GM12878 (cell line): Measurements from ENCODE around the gene POMP. TPM values are rescaled to one million over a fixed set of nuclear protein-coding genes. Genes with fewer than 3 reads are reported as not detected.

Source experiments
- ATAC-seq: fragments of 200-7000 bp; cut with Tn5 transposase; 3 replicates; pipeline ENCODE4 v1.9.1; 2020; ENCODE audit warnings: mild to moderate bottlenecking, moderate library complexity
- BruUV-seq: library from RNA; stranded (reverse); fragments of 400-500 nt; replicated peaks from 2 replicates; lab custom pipeline; 2021; lab: Mats Ljungman, UMichigan
- CTCF ChIA-PET: fragments of 300-600 bp; sonication (Branson Sonifier 250); formaldehyde crosslinking; extraction: SDS; loops from one replicate; lab custom pipeline; 2021; ENCODE audit warnings: inconsistent platforms; lab: Yijun Ruan, JAX
- POLR2A ChIA-PET: fragments of 350-600 bp; formaldehyde crosslinking; extraction: SDS; loops from one replicate; lab custom pipeline; 2021; ENCODE audit warnings: inconsistent platforms; lab: Charles Lee
- RAD21 ChIA-PET: fragments of 300-600 bp; sonication (Branson Sonifier 250); formaldehyde crosslinking; loops from one replicate; lab custom pipeline; 2023; ENCODE audit warnings: antibody characterized with exemption; ENCODE audit not compliant: unreplicated experiment; lab: Charles Lee
- SMC1A ChIA-PET: fragments of 300-600 bp; sonication (Branson Sonifier 250); formaldehyde crosslinking; loops from one replicate; lab custom pipeline; 2023; ENCODE audit not compliant: unreplicated experiment, uncharacterized antibody; lab: Charles Lee
- DNase-seq: peaks from one replicate; pipeline ENCODE4 v3.0.0-alpha.2; 2011; ENCODE audit warnings: low read depth, low spot score
- FAIRE-seq: peaks from 3 replicates; lab custom pipeline; 2011; peaks lifted over from hg19 to GRCh38; lab: Jason Lieb, UNC
- H2AFZ ChIP-seq: 2 replicates; pipeline ENCODE4 v1.6.0; 2011; ENCODE audit warnings: low read depth, low read length, control low read depth; ENCODE audit not compliant: control insufficient read depth
- H3K27ac ChIP-seq: 2 replicates; pipeline ENCODE4 v1.5.1; 2011; ENCODE audit warnings: control low read depth; ENCODE audit not compliant: control insufficient read depth, insufficient read depth
- H3K27me3 ChIP-seq, 2 experiments: replicated peaks in 1 of 2; 2 replicates each; pipeline versions ENCODE4 v1.6.0 to v1.6.1; 2011; ENCODE audit warnings: low read length in 1 of 2; ENCODE audit not compliant: control insufficient read depth in 2 of 2, insufficient read depth in 2 of 2
- H3K36me3 ChIP-seq, 2 experiments: 2 replicates each; pipeline ENCODE4 v1.5.1; 2011; ENCODE audit warnings: low read length in 1 of 2; ENCODE audit not compliant: control insufficient read depth in 2 of 2, insufficient read depth in 2 of 2
- H3K4me1 ChIP-seq: 2 replicates; pipeline ENCODE4 v1.6.1; 2011; ENCODE audit warnings: mild to moderate bottlenecking, low read length, moderate library complexity, mixed read lengths; ENCODE audit not compliant: control insufficient read depth, insufficient read depth
- H3K4me2 ChIP-seq: 2 replicates; pipeline ENCODE4 v1.6.0; 2011; ENCODE audit warnings: control low read depth; ENCODE audit not compliant: control insufficient read depth, insufficient read depth
- H3K4me3 ChIP-seq: fragments of 200-600 bp; sonication (generic); 2 replicates; pipeline ENCODE4 v1.5.1; 2016
- H3K79me2 ChIP-seq: 2 replicates; pipeline ENCODE4 v1.6.0; 2011; ENCODE audit warnings: low read length; ENCODE audit not compliant: control insufficient read depth, insufficient read depth
- H3K9ac ChIP-seq: 2 replicates; pipeline ENCODE4 v1.8.0; 2011; ENCODE audit warnings: low read length, control low read depth, mixed read lengths; ENCODE audit not compliant: control insufficient read depth, insufficient read depth
- H3K9me3 ChIP-seq: replicated peaks from 3 replicates; pipeline ENCODE4 v1.5.1; 2011; ENCODE audit warnings: mild to moderate bottlenecking, low read length; ENCODE audit not compliant: control insufficient read depth, insufficient read depth
- H4K20me1 ChIP-seq: 2 replicates; pipeline ENCODE4 v1.6.0; 2011; ENCODE audit not compliant: control insufficient read depth, insufficient read depth
- BACH1 ChIP-seq: fragments of 450-650 bp; IDR thresholded peaks from 2 replicates; pipeline ENCODE4 v1.6.1; 2017; ENCODE audit warnings: mild to moderate bottlenecking, borderline replicate concordance
- CBFB ChIP-seq: IDR thresholded peaks from 2 replicates; pipeline ENCODE4 v1.6.1; 2016; ENCODE audit warnings: antibody characterized with exemption, low read depth
- CBX3 ChIP-seq: fragments of 200-600 bp; sonication (generic); IDR thresholded peaks from 2 replicates; pipeline ENCODE4 v1.6.1; 2016; ENCODE audit warnings: low read depth, borderline replicate concordance
- EGR1 ChIP-seq, 2 experiments: IDR thresholded peaks; 1 replicate in 1 of 2; 2 replicates in 1 of 2; pipeline ENCODE4 v1.6.1; 2011 to 2012; ENCODE audit warnings: low read depth in 2 of 2, low read length in 2 of 2, borderline replicate concordance in 1 of 2, mild to moderate bottlenecking in 1 of 2, moderate library complexity in 1 of 2
- EP300 ChIP-seq, 2 experiments: fragments of 150-350 bp in 1 of 2; IDR thresholded peaks; 2 replicates each; pipeline ENCODE4 v1.6.1; 2011 to 2012; ENCODE audit warnings: low read depth in 2 of 2, low read length in 2 of 2, borderline replicate concordance in 1 of 2, improper control_type of control experiment in 1 of 2, inconsistent platforms in 1 of 2; ENCODE audit not compliant: control insufficient read depth in 1 of 2
- FOXK2 ChIP-seq: fragments of 450-650 bp; IDR thresholded peaks from 2 replicates; pipeline ENCODE4 v1.6.1; 2017; ENCODE audit warnings: mild to moderate bottlenecking, moderate library complexity
- KDM1A ChIP-seq: fragments of 200-600 bp; sonication (generic); IDR thresholded peaks from 2 replicates; pipeline ENCODE4 v1.6.1; 2016; ENCODE audit warnings: borderline replicate concordance
- KLF5 ChIP-seq: fragments of 450-650 bp; IDR thresholded peaks from 2 replicates; pipeline ENCODE4 v1.6.1; 2014; ENCODE audit warnings: mild to moderate bottlenecking; ENCODE audit not compliant: partially characterized antibody
- PAX8 ChIP-seq: fragments of 450-650 bp; IDR thresholded peaks from 2 replicates; pipeline ENCODE4 v1.6.1; 2017; ENCODE audit warnings: mild to moderate bottlenecking, moderate library complexity
- SRF ChIP-seq, 2 experiments: IDR thresholded peaks; 2 replicates each; pipeline ENCODE4 v1.6.1; 2011; ENCODE audit warnings: low read depth in 2 of 2, low read length in 2 of 2, mild to moderate bottlenecking in 1 of 2, moderate library complexity in 1 of 2
- STAT1 ChIP-seq: fragments of 450-650 bp; conservative IDR thresholded peaks from 2 replicates; pipeline ENCODE4 v1.6.1; 2014; ENCODE audit warnings: antibody characterized with exemption, mild to moderate bottlenecking
- SUPT20H ChIP-seq: IDR thresholded peaks from 2 replicates; pipeline ENCODE4 v1.6.1; 2011; ENCODE audit warnings: low read depth, mild to moderate bottlenecking, low read length, moderate library complexity, borderline replicate concordance; ENCODE audit not compliant: control insufficient read depth
- WGBS: methylation state at CpG from one replicate; pipeline ENCODE4 v1.1.6; 2016; ENCODE audit warnings: low lambda C conversion rate; ENCODE audit not compliant: insufficient replicate concordance, insufficient coverage; ENCODE audit errors: missing lambda C conversion rate; 5-methylcytosine and 5-hydroxymethylcytosine counted together
- in situ Hi-C: fragments of 300-500 bp; cut with MboI; formaldehyde crosslinking; loops from 9 replicates; pipeline ENCODE4 v1.14.3; 2018; ENCODE audit warnings: mixed read lengths
- intact Hi-C: fragments of 100-400 bp; cut with micrococcal nuclease; formaldehyde crosslinking; loops from one replicate; pipeline ENCODE4 v1.14.2; 2022; ENCODE audit not compliant: unreplicated experiment
- polyA plus RNA-seq, 11 experiments: library from polyadenylated mRNA; depleted of rRNA in 4 of 11; unstranded in 6 of 11; stranded (reverse) in 5 of 11; fragments of >200 nt; fragmentation: Nextera tagmentation in 4 of 11; fragmentation: Illumina TruSeq in 1 of 11; extraction: Ambion mirVana in 4 of 11; extraction: Trizol in 1 of 11; gene quantifications; 1 replicate in 1 of 11; 2 replicates in 10 of 11; pipeline versions ENCODE4 v1.2.1 to v1.2.3, GENCODE V29; 2011 to 2016; ENCODE audit warnings: inconsistent platforms in 2 of 11, missing spikeins in 2 of 11, low read depth in 1 of 11
- total RNA-seq, 4 experiments: library from RNA; depleted of rRNA in 3 of 4; stranded (reverse); fragments of >200 nt in 3 of 4; fragmentation: Illumina TruSeq in 1 of 4; extraction: Trizol in 1 of 4; gene quantifications; 2 replicates each; pipeline versions ENCODE4 v1.2.1 to v1.2.3, GENCODE V29; 2013 to 2021
- TF ChIP-seq, protein P1 (sequence below): fragments of 450-650 bp; conservative IDR thresholded peaks from 2 replicates; pipeline ENCODE4 v1.6.1; 2017; ENCODE audit warnings: mild to moderate bottlenecking, moderate library complexity
- TF ChIP-seq, protein P2 (sequence below): IDR thresholded peaks from 2 replicates; pipeline ENCODE4 v1.6.1; 2011; ENCODE audit warnings: mild to moderate bottlenecking, low read depth, low read length, moderate library complexity; ENCODE audit not compliant: insufficient replicate concordance
- TF ChIP-seq, protein P3 (sequence below): fragments of 450-650 bp; IDR thresholded peaks from 2 replicates; pipeline ENCODE4 v1.6.1; 2017; ENCODE audit warnings: mild to moderate bottlenecking, low read depth, inconsistent platforms; ENCODE audit not compliant: poor library complexity, severe bottlenecking

Gene POMP
- total and polyA plus RNA-seq, 10 of the 15 experiments (the other 5 are each of a cell fraction or from before 2014, with no cell fraction given): 90.4 to 668 (median 144) TPM

DNA sequence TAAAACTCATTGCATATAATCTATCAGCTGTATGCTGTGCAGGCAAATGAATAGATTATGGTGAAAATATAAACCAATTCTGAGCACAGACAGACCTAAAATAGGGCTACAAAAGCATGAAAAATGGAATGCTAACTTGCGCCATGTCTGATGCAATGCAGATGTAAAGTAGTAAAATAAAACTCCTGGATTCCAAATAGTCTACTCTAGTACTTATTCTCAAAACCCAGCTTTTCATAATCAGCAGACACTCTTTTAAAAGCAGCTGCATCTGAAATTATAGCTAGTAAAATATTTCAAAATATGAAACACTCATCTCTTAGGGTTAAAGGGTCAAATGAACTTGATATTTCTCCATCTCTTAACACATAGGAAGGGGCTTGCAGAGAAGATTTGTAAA, 4.7 kb upstream of the POMP start:
- FAIRE-seq (no peak), ATAC-seq (no peak), DNase-seq (no peak)
- Histone ChIP-seq H4K20me1 (no peaks in the 10 kb centered on the region), H3K79me2 (peaks cover 48% of the 10 kb centered on the region), H3K9me3 (no peaks in the 10 kb centered on the region; the same call in 2 of the 3 replicates), H3K9ac (no peak overlapping the region), H3K4me3 (no peak overlapping the region), H3K36me3 (peaks cover 0 to 3% of the 10 kb centered on the region in 2 experiments; a peak in 1 of 4 replicates), H3K4me1 (peaks cover 5% of the 10 kb centered on the region; the same call in 1 of the 2 replicates), H3K27me3 (no peaks in the 10 kb centered on the region), H3K27ac (no peak overlapping the region), H3K4me2 (no peak overlapping the region), H2AFZ (no peak overlapping the region)
- ChIA-PET POLR2A (interaction anchor here (5.7 kb wide), 1 partner anchor 15 kb away, joined by 84 read pairs; no protein-coding TSS in a partner anchor), RAD21 (interaction anchor here (1.0 to 8.1 kb wide), 2 partner anchors 15 to 142 kb away, joined by 6 to 196 read pairs; no protein-coding TSS in a partner anchor), SMC1A (interaction anchor here (0.9 to 11.4 kb wide), 2 partner anchors 10 to 14 kb away, joined by 4 to 270 read pairs; no protein-coding TSS in a partner anchor), CTCF (interaction anchor here (8.1 kb wide), 1 partner anchor 15 kb away, joined by 139 read pairs; no protein-coding TSS in a partner anchor)
- 92% methylated on average over 1 of the region's 1 CpG for WGBS
- intact Hi-C loops: loop anchor here (10.0 kb wide), 1 partner anchor 599 kb away; no protein-coding TSS in a partner anchor
- in situ Hi-C loops: no loop called here
- BruUV-seq: no TSS peak
- TF ChIP-seq CBFB (no peak), FOXK2 (no peak), CBX3 (no peak), STAT1 (no peak), PAX8 (no peak), KDM1A (no peak), EP300 (IDR thresholded peaks at IDR 0.05; ENCODE audit: borderline replicate concordance in 1 of 2, control insufficient read depth in 1 of 2, low read depth in 2 of 2, low read length in 2 of 2) (no peak), SUPT20H (no peak), EGR1 (IDR thresholded peaks at IDR 0.05; ENCODE audit: borderline replicate concordance in 1 of 2, low read depth in 2 of 2, low read length in 2 of 2) (no peak), KLF5 (no peak), BACH1 (no peak), SRF (IDR thresholded peaks at IDR 0.05; ENCODE audit: low read depth in 2 of 2, low read length in 2 of 2) (no peak)
- TF ChIP-seq, protein P1, sequence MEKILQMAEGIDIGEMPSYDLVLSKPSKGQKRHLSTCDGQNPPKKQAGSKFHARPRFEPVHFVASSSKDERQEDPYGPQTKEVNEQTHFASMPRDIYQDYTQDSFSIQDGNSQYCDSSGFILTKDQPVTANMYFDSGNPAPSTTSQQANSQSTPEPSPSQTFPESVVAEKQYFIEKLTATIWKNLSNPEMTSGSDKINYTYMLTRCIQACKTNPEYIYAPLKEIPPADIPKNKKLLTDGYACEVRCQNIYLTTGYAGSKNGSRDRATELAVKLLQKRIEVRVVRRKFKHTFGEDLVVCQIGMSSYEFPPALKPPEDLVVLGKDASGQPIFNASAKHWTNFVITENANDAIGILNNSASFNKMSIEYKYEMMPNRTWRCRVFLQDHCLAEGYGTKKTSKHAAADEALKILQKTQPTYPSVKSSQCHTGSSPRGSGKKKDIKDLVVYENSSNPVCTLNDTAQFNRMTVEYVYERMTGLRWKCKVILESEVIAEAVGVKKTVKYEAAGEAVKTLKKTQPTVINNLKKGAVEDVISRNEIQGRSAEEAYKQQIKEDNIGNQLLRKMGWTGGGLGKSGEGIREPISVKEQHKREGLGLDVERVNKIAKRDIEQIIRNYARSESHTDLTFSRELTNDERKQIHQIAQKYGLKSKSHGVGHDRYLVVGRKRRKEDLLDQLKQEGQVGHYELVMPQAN: no peak
- TF ChIP-seq, protein P2, sequence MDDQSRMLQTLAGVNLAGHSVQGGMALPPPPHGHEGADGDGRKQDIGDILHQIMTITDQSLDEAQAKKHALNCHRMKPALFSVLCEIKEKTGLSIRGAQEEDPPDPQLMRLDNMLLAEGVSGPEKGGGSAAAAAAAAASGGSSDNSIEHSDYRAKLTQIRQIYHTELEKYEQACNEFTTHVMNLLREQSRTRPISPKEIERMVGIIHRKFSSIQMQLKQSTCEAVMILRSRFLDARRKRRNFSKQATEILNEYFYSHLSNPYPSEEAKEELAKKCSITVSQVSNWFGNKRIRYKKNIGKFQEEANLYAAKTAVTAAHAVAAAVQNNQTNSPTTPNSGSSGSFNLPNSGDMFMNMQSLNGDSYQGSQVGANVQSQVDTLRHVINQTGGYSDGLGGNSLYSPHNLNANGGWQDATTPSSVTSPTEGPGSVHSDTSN: no peak
- TF ChIP-seq, protein P3, sequence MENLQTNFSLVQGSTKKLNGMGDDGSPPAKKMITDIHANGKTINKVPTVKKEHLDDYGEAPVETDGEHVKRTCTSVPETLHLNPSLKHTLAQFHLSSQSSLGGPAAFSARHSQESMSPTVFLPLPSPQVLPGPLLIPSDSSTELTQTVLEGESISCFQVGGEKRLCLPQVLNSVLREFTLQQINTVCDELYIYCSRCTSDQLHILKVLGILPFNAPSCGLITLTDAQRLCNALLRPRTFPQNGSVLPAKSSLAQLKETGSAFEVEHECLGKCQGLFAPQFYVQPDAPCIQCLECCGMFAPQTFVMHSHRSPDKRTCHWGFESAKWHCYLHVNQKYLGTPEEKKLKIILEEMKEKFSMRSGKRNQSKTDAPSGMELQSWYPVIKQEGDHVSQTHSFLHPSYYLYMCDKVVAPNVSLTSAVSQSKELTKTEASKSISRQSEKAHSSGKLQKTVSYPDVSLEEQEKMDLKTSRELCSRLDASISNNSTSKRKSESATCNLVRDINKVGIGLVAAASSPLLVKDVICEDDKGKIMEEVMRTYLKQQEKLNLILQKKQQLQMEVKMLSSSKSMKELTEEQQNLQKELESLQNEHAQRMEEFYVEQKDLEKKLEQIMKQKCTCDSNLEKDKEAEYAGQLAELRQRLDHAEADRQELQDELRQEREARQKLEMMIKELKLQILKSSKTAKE: no peak
